HG03095 (cell line): ENCODE data around the gene KIAA1671.

Experiments used
- ATAC-seq: cut with Tn5 transposase; IDR thresholded peaks from one replicate; pipeline ENCODE4 v1.9.1; 2021; ENCODE audit warnings: moderate library complexity; ENCODE audit not compliant: unreplicated experiment

The KIAA1671 gene

DNA sequence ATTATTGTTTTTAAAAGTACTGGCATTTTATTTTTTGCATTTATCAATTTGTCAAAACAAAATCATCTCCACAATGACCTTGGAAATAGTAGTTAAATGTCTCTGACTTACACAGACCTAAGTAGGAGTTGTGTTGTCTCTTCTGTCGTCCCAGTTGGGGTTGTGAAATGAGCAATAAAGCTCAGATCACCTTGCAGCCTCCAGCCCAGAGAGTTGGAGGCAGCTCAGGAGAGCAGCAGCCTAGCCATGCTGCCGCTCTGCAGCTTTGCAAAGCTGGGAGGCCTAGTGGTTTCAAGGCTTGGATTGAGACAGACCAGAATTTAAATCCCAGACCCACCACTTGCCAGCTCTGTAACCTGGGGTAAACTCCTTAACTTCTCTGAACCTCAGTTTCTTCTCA is 181.9 kb downstream of the KIAA1671 start:
- ATAC-seq = no peak

DNA sequence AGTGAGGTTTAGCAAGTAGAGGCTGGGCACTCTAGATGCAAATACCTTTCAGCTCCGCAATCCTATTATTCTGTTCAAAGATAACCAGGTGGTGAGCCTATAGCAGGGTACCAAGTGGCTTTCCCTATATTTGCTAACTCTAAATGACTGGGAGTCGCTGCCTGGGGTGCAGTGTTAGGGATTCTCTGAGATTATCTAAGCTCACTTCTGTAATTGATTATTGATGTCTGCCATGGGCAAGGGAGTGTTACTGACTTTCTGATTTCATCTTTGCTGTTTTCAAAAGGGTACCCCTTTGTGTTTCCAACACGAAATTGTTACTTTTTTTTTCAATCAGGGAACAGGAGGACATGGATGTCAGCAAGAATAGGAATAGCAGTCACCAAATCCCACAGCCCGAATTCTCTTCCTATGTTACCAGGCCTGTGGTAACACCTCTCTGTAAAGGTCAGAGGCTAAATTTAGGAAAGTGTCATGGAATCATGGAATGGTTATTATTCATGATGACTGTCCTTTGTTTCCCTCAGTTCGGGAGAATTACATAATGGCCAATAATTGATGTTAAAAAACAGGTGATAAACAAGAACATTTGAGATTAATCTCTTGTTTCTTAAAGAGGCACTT is 184.5 kb downstream of the KIAA1671 start:
- ATAC-seq = no peak

DNA sequence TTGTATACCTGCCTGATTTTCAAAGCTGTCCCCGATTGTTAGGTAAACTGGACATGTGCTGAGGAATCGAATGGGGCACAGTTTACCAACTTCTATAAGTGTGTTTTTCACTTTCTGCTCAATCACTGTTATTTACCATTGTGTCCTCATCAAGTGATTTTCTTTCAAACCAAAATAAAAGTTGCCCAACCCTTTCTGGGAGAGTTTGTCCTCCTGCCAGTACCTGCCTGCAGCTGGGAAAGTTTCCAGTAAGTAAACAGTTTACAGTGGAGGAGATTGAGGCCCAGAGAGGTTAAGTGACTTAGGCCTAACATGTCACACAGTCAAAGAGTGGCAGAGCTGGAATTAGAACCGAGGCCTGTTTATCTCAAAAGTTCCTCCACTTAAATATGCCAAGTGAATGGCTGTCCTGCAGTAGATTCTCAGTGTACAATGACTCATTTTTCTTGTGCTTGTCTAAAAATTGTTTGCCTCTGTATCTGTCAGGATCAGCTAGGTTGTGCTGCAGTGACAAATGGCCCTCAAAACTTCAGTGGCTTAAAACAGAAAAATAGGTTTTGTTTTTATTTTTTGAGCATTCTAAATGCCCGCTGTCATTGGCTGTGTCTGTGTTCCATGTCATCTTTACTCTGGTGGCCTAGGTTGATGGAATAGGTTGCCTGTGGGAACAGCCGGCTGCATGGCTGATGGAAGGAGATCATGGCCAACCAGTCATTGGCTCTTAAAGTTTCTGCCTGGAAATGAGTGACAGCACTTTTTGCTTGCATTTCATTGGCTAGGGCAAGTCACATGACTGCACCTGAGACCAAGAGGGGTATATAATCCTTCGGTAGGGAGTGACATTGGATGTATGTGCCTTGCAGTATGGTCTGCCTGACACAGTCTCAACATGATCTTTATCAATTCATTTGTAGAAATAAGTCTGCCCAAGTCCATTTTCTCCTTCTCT is 185.3 kb downstream of the KIAA1671 start:
- no peak for ATAC-seq

DNA sequence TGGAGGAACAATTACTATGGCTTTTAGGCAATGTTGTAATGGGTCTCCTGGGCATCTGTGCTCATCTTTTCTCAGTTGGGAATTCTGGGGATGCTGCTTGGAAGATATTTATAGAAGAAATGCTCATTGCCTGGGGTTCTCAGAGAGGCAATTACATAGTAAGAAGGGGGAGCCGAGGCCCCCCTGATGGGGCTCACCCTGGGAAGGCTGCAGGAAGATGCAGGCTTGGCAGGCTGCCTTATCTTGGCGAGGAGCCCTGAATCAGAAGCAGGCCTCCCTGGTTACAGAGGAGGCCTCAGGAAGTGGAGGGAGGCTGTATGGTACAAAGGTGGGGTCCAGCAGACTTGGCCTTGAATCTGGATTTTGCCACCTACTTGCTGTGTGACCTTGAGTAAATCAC is 186.5 kb downstream of the KIAA1671 start:
- ATAC-seq = no peak

- ATAC-seq = no peak
Measured at GRCh38 chr22:25142102-25142501, 189.6 kb downstream of the KIAA1671 start.

DNA sequence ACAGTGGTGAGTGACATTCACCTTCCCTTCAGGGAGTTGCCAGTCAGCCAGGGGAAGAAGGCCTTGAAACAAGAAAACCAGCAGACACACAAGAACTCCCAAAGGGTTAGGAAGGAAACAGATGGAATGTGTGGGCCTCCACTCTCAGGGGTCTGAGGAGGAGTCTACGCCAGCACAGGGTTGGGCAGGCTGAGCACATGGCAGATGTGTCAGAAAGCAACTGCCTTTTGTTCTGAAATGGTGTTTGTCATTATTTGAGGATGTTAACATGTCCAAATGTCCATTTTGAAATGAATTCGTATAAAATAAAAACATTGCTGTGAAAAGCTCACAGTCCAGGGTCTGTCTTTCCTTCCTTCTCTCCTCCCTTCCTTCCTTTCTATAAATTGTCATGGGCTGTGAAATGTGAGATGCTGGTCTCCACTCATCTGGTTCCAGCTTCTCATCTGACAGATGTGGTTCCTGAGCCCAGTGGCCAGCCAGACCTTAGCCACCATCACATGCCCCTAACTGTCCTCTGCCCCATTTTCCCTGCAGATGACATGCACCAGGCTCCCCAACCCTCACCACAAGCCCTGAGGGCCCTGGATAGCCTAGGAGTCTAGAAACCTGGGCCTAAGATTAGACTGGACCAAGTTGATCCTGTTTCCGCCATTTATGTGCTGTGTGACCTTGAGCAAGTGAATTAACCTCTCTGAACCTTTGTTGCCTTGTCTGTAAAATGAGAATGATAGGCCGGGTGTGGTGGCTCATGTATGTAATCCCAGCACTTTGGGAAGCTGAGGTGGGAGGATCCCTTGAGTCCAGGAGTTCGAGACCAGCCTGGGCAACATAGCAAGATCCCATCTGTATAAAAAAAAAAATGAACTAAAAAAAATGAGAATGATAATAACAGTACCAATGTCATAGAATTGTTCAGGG is 190.9 kb downstream of the KIAA1671 start:
- no peak for ATAC-seq

- no peak for ATAC-seq
Measured at GRCh38 chr22:25144522-25144921, 192.0 kb downstream of the KIAA1671 start.

- no peak for ATAC-seq
Measured at GRCh38 chr22:25146307-25146706, 193.8 kb downstream of the KIAA1671 start.

DNA sequence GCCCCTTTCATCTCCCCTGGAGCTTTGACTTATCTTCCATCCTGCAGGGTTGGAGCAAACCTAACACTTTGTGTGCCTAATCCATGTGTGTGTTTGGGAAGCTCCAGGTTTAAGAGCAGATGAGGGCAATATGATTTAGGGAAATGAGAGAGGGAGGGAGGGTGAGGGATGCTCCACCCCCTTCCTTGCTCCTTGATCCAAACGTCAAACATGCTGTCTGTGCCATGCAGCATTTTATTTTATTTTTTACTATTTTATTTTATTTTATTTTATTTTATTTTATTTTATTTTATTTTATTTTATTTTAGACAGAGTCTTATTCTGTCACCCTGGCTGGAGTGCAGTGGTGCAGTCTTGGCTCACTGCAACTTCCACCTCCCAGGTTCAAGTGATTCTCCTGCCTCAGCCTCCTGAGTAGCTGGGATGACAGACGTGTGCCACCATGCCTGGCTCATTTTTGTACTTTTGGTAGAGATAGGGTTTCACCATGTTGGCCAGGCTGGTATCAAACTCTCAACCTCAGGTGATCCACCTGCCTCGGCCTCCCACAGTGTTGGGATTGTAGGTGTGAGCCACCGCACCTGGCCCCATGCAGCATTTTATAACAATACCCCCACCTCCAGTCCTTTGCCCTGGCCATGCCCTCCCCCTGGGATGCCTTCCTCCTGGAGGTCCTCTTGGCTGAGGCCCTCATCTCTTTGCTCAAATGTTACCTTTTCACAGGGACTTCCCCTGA is 194.6 kb downstream of the KIAA1671 start:
- ATAC-seq = no peak

DNA sequence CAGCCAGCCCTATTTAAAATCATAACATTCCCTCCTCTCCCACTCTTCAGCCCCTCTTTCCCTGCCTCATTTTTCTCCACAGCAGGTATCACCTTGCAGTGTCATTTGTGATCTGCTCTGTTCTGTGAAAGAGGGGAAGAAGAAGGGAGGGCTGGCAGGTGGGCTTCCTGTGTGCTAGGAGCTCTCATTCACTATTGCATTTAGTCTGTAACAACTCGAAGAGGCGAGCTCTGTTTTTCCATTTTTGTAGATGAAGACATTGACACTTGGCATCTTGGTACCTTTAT is 195.1 kb downstream of the KIAA1671 start:
- no peak for ATAC-seq

DNA sequence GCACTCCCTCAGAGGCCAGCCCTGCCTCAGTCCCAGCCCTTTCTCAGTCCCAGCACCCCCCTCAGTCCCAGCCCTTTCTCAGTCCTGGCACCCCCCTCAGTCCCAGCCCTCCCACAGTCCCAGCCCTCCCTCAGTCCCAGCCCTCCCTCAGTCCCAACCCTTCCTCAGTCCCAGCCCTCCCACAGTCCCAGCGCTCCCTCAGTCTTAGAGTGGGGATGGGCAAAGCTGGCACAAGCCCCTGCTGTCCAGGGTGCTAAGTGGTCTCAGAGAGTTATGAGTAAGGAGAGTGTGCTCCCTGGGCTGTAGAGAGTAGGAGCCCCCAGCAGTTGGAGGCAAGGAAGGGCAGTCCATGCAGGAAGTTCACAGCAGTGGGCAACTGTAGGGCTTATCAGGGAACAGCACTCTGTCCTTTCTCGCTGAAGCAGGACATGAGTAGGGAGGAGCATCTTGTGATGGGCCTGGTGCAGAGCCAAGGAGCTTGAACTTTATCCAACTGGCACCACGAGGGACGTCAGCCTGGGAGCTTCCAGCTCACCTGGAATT is 195.7 kb downstream of the KIAA1671 start:
- ATAC-seq = no peak

GRCh38 chr22:25149014-25149413 is 196.5 kb downstream of the KIAA1671 start:
- ATAC-seq = no peak

GRCh38 chr22:25153961-25154666 is 201.6 kb downstream of the KIAA1671 start:
- ATAC-seq = no peak

DNA sequence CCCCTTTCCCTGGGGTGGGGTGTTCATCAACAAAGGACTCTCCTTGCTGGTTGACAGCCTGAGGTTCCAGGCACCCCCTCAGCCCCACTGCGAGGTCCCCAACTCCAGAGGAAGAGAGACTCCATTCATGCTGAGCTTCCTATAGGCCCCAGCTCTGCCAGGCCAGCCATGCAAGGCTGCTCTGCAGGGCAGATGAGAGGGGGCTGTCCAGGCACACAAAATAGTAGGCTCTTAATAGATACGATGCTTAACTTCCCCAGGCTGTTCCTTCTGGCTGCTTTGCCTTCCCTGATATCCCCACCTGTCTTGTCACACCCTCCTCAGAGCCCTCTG is 202.1 kb downstream of the KIAA1671 start:
- no peak for ATAC-seq

DNA sequence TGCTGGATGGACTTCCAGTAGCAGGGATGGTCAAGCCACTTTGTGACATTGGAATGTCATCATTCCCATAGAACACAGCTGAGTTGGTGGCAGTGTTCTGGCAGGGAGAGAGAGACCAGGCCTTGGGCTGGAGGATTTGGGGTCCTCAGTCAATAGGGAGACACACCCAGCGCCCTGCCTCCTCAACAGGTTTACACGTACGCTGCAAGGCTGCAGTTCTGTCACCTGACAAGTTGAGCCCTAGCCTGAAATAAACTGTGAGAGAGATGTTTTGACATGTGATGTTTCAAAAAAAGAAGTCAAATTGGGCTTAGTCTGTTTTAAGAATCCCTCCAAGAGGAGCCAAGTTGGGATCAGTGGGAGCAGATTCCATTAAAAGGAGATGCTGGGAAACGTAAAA is 204.2 kb downstream of the KIAA1671 start:
- ATAC-seq = no peak

- ATAC-seq = no peak
Measured at GRCh38 chr22:25159028-25159427, 206.5 kb downstream of the KIAA1671 start.

DNA sequence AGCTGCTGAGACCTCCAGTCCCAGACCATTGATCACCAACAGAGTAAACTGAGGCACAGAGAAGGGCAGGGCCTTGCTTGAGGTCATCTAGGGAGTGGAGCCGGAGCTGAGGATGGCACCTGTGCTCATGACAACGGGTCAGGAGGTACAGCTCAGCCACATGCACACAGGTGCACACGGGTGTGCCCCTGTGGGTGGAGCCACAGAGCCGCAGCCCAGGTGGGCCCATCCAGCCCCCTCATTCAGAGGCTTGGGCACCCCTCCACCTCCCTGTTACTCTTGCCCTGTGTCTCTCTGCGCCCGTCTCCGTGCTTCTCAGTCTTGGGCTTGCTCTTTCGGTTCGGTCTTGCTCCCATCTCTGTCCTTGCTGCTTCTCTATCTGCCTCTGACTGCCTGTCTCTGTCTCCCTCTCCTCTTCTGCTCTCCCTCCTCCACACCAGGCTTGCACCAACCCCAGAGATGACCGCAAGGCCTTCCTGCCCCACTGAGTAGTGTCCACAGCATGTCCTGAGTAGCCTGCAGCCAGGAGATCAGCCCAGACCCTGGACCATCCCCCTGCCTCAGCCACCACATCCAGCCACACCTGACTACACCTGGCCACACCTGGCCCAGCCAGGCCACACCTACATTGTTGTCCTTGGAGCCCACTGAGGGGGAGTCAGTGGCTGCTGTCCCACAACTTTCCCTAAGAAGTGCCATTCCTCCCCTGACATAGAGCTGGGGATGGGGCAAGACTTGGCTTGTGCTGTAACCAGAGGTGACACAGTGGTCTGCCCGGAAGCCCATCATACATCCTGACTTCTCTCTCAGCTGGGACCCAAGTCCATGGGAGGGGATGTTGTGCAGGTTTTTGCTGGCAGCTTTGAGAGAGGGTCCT is 207.8 kb downstream of the KIAA1671 start:
- no peak for ATAC-seq

DNA sequence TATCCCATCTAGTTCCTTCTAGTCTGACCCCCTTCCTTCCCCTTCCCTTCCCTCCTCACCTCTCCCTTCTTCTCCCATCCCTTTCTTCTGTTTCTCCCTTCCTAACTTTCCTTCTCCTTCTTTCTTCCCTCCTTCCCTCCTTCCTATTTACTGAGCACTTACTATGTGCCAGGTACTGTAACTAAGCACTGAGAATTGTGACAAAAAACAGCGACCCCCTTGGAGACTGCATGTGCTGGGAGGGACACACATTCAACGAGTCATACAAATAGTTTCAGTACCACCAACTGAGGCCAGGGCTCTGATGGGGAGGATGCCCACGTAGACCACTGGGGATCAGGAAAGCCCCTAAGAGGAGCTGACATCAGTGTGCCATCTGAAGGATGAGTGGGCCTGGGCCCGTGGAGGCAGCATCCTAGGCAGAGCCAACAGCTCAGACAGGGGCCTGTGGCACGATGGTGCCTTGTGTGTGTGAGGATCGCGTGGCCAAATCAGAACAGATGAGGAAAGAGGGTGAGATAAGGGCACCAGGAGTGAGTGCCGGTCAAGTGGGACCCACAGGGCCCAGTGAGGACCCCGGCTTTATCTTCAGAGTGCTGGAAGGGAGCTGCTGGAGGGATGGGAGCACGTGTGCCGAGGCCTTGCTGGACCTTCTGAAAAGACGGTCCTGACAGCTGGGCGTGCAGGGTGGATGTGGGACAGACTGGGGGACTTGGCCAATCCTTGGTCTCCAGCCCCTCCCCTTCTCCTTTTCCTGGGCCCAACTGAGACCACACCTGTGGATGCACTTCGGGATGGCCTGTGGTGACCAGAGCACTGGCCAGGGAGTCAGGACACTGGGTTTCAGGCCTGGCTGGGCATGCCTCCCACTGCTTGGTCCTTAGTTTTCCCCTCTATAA is 208.8 kb downstream of the KIAA1671 start:
- no peak for ATAC-seq
